DND-41 (cell line): ENCODE measurements around the gene RNLS.

Experiments
- ATAC-seq: fragments of 200-7000 bp; cut with Tn5 transposase; 3 replicates; pipeline ENCODE4 v1.9.1; 2021; ENCODE audit warnings: low read depth; ENCODE audit not compliant: insufficient read depth
- DNase-seq: peaks from one replicate; pipeline ENCODE4 v3.0.0-alpha.2; 2020
- H2AFZ ChIP-seq: 2 replicates; pipeline ENCODE4 v1.6.0; 2012; ENCODE audit warnings: low read depth, low read length
- H3K27ac ChIP-seq: 2 replicates; pipeline ENCODE4 v1.5.1; 2012; ENCODE audit warnings: low read length, inconsistent platforms
- H3K27me3 ChIP-seq: fragments of 200-600 bp; sonication (generic); 2 replicates; pipeline ENCODE4 v1.6.0; 2012; ENCODE audit warnings: low read length, mild to moderate bottlenecking, inconsistent platforms; ENCODE audit not compliant: insufficient read depth, poor library complexity
- H3K36me3 ChIP-seq: 2 replicates; pipeline ENCODE4 v1.5.1; 2012; ENCODE audit warnings: low read length, inconsistent platforms; ENCODE audit not compliant: insufficient read depth
- H3K4me1 ChIP-seq: 2 replicates; pipeline ENCODE4 v1.5.1; 2012; ENCODE audit warnings: mild to moderate bottlenecking, low read length; ENCODE audit not compliant: insufficient read depth
- H3K4me2 ChIP-seq: 2 replicates; pipeline ENCODE4 v1.6.0; 2012; ENCODE audit warnings: mild to moderate bottlenecking, moderate library complexity, low read length, inconsistent platforms; ENCODE audit not compliant: insufficient read depth
- H3K4me3 ChIP-seq, 2 experiments: fragments of 200-600 bp in 1 of 2; shearing (Covaris generic) in 1 of 2; 2 replicates each; pipeline ENCODE4 v1.5.1; 2012 to 2016; ENCODE audit warnings: inconsistent platforms in 2 of 2, low read length in 2 of 2, mild to moderate bottlenecking in 2 of 2, low read depth in 1 of 2, moderate library complexity in 1 of 2
- H3K79me2 ChIP-seq: 2 replicates; pipeline ENCODE4 v1.6.0; 2012; ENCODE audit warnings: low read length, inconsistent platforms; ENCODE audit not compliant: insufficient read depth
- H3K9ac ChIP-seq: 2 replicates; pipeline ENCODE4 v1.6.0; 2012; ENCODE audit warnings: low read depth, mild to moderate bottlenecking, inconsistent platforms, low read length, moderate library complexity
- H3K9me3 ChIP-seq: 2 replicates; pipeline ENCODE4 v1.5.1; 2012; ENCODE audit warnings: low read length, moderate library complexity, mild to moderate bottlenecking, inconsistent platforms; ENCODE audit not compliant: insufficient read depth, severe bottlenecking
- H4K20me1 ChIP-seq: 2 replicates; pipeline ENCODE4 v1.6.0; 2012; ENCODE audit warnings: low read length; ENCODE audit not compliant: insufficient read depth
- CTCF ChIP-seq: IDR thresholded peaks from 2 replicates; pipeline ENCODE4 v1.5.1; 2012; ENCODE audit warnings: borderline replicate concordance, low read length, moderate library complexity, mild to moderate bottlenecking; ENCODE audit not compliant: poor library complexity, severe bottlenecking; ENCODE audit errors: extremely low read depth
- EZH2 ChIP-seq: IDR thresholded peaks from 3 replicates; pipeline ENCODE4 v1.6.1; 2012; ENCODE audit warnings: borderline replicate concordance, low read depth, mild to moderate bottlenecking, moderate library complexity, low read length, inconsistent platforms; ENCODE audit not compliant: severe bottlenecking

Gene RNLS

DNA sequence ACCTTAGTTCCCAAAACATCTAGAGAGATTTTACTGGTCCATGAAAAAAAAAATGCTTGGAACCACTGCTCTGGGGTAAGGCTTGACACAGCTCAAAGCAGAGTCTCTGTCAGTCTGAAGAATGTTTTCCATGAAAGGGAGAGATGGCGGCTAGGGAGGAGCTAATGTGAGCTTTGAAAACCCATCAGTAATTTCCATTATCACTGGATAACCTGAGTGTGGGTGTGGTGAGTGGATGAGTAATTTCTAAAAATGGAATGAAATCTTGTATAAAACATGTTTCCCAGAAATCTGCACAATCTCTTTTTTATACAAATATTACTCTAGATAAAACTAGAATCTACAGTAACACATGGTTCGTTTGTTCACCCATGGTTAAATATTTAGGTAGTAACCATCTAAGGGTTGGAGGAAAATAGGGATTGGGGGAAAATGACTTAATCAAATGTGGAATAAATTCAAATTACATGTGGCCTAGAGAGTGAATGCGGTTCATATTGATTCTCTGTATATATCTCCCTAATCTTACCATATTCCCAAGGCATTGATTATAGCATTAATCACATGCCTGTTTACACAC, 289.4 kb downstream of the RNLS start:
- Histone ChIP-seq H2AFZ (no peak overlapping the region), H4K20me1 (no peaks in the 10 kb centered on the region), H3K79me2 (no peaks in the 10 kb centered on the region), H3K9ac (no peak overlapping the region), H3K27ac (no peak overlapping the region), H3K36me3 (no peaks in the 10 kb centered on the region), H3K9me3 (no peaks in the 10 kb centered on the region), H3K4me1 (peaks cover 31% of the 10 kb centered on the region), H3K4me2 (no peak overlapping the region), H3K27me3 (no peaks in the 10 kb centered on the region), H3K4me3 (no peak overlapping the region)
- ATAC-seq (no peak), DNase-seq (no peak)
- TF ChIP-seq CTCF: no peak
- TF ChIP-seq EZH2: no peak

GRCh38 chr10:88293073-88293472, 290.0 kb downstream of the RNLS start:
- ATAC-seq: no peak
- no peak overlapping the region for H3K4me2 ChIP-seq
- H4K20me1 ChIP-seq: no peaks in the 10 kb centered on the region

GRCh38 chr10:88292185-88292514, 291.0 kb downstream of the RNLS start:
- Histone ChIP-seq H3K27ac (peak overlapping the region; percentile 67), H3K4me2 (peak overlapping the region; percentile 20; the same call in 1 of the 2 replicates), H3K4me3 (no peak overlapping the region), H2AFZ (peak overlapping the region; percentile 55), H3K9ac (no peak overlapping the region), H3K9me3 (no peaks in the 10 kb centered on the region), H3K27me3 (no peaks in the 10 kb centered on the region), H3K79me2 (no peaks in the 10 kb centered on the region), H3K4me1 (peaks cover 33% of the 10 kb centered on the region), H4K20me1 (no peaks in the 10 kb centered on the region), H3K36me3 (no peaks in the 10 kb centered on the region)
- no peak for TF ChIP-seq EZH2
- TF ChIP-seq CTCF: no peak
- ATAC-seq (peak; percentile 51), DNase-seq (no peak)

More at GRCh38 chr10:88293073-88293472, 290.0 kb downstream of the RNLS start:
- Histone ChIP-seq H3K4me1 (peaks cover 33% of the 10 kb centered on the region), H3K9me3 (no peaks in the 10 kb centered on the region), H3K4me3 (no peak overlapping the region), H3K9ac (no peak overlapping the region), H3K27ac (no peak overlapping the region), H3K27me3 (no peaks in the 10 kb centered on the region), H3K79me2 (no peaks in the 10 kb centered on the region), H3K36me3 (no peaks in the 10 kb centered on the region), H2AFZ (no peak overlapping the region)
- DNase-seq: no peak
- no peak for TF ChIP-seq CTCF
- no peak for TF ChIP-seq EZH2
